ENCODE measurements around the gene MACROD1. TPM values are rescaled to one million over a fixed set of nuclear protein-coding genes. Genes with fewer than 3 reads are reported as not detected.

MACROD1 gene
- total RNA-seq, result 10 to 100 TPM; 50.7 to 59.0 TPM

- peaks cover 0 to 22% of the 10 kb centered on the region in 2 donors for H3K4me1 ChIP-seq
Observed at GRCh38 chr11:64165842-64166635, at the start of gene MACROD1. TSS of gene MACROD1 (minus strand) at chr11:64166113. CDS start at chr11:64165994, 119 bp downstream.

DNA sequence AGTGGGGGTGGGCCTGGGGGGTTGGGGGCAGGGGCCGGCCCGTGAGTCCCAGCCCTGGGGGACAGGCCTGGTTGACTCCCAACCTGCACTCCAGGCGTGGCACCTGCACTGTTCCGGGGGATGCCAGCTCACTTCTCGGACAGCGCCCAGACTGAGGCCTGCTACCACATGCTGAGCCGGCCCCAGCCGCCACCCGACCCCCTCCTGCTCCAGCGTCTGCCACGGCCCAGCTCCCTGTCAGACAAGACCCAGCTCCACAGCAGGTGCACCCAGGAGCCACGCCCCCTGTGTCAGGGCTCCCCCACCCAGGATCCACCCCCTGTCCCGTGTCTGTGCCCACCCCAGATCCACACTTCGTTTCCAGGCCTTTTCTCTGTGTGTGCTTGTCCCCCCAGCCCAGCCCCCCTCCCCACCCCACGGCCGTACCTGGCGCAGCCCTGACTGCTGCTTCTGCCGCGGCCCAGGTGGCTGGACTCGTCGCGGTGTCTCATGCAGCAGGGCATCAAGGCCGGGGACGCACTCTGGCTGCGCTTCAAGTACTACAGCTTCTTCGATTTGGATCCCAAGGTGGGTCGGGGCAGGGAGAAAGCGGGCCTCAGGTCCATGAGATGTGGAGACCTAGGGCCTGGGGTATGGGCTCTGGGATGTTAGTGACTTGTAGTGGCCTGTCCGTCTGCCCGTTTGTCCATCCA, 45.4 kb upstream of the MACROD1 start:
- no peak for DNase-seq (ENCODE audit: low spot score)
- Histone ChIP-seq H3K4me1 (peaks cover 0 to 22% of the 10 kb centered on the region in 2 donors), H3K27me3 (no peaks in the 10 kb centered on the region), H3K4me3 (no peak overlapping the region), H3K27ac (no peak overlapping the region), H3K9me3 (no peaks in the 10 kb centered on the region), H3K36me3 (peaks cover 14% of the 10 kb centered on the region)
- TF ChIP-seq, protein P1, sequence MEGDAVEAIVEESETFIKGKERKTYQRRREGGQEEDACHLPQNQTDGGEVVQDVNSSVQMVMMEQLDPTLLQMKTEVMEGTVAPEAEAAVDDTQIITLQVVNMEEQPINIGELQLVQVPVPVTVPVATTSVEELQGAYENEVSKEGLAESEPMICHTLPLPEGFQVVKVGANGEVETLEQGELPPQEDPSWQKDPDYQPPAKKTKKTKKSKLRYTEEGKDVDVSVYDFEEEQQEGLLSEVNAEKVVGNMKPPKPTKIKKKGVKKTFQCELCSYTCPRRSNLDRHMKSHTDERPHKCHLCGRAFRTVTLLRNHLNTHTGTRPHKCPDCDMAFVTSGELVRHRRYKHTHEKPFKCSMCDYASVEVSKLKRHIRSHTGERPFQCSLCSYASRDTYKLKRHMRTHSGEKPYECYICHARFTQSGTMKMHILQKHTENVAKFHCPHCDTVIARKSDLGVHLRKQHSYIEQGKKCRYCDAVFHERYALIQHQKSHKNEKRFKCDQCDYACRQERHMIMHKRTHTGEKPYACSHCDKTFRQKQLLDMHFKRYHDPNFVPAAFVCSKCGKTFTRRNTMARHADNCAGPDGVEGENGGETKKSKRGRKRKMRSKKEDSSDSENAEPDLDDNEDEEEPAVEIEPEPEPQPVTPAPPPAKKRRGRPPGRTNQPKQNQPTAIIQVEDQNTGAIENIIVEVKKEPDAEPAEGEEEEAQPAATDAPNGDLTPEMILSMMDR (IDR thresholded peaks at IDR 0.05), result no peak

More at GRCh38 chr11:64165842-64166635, at the start of gene MACROD1:
- peak within 1 kb of the TSS; percentile 71 to 82 for H3K27ac ChIP-seq
- no peaks in the 10 kb centered on the region for H3K36me3 ChIP-seq
- no peaks in the 10 kb centered on the region for H3K27me3 ChIP-seq
- DNase-seq (ENCODE audit: low spot score), result peak; percentile 89
- TF ChIP-seq, protein P1 (IDR thresholded peaks at IDR 0.05), result no peak
- peak within 1 kb of the TSS; percentile 66 to 83 for H3K4me3 ChIP-seq
- no peaks in the 10 kb centered on the region for H3K9me3 ChIP-seq

- no peaks in the 10 kb centered on the region for H3K9me3 ChIP-seq
- H3K36me3 ChIP-seq, result peaks cover 16% of the 10 kb centered on the region
- H3K4me1 ChIP-seq, result peaks cover 0 to 26% of the 10 kb centered on the region in 2 donors
- H3K27ac ChIP-seq, result no peak overlapping the region
- no peak for DNase-seq (ENCODE audit: low spot score)
- TF ChIP-seq, protein P1 (IDR thresholded peaks at IDR 0.05), result no peak
- no peaks in the 10 kb centered on the region for H3K27me3 ChIP-seq
- H3K4me3 ChIP-seq, result no peak overlapping the region
Observed at GRCh38 chr11:64210301-64211020, 44.5 kb upstream of the MACROD1 start.

GRCh38 chr11:64209563-64209843, 43.6 kb upstream of the MACROD1 start:
- Histone ChIP-seq H3K27ac (no peak overlapping the region), H3K36me3 (peaks cover 16% of the 10 kb centered on the region), H3K9me3 (no peaks in the 10 kb centered on the region), H3K4me3 (no peak overlapping the region), H3K4me1 (peaks cover 0 to 33% of the 10 kb centered on the region in 2 donors), H3K27me3 (no peaks in the 10 kb centered on the region)
- TF ChIP-seq, protein P1 (IDR thresholded peaks at IDR 0.05), result no peak
- DNase-seq (ENCODE audit: low spot score), result no peak

DNA sequence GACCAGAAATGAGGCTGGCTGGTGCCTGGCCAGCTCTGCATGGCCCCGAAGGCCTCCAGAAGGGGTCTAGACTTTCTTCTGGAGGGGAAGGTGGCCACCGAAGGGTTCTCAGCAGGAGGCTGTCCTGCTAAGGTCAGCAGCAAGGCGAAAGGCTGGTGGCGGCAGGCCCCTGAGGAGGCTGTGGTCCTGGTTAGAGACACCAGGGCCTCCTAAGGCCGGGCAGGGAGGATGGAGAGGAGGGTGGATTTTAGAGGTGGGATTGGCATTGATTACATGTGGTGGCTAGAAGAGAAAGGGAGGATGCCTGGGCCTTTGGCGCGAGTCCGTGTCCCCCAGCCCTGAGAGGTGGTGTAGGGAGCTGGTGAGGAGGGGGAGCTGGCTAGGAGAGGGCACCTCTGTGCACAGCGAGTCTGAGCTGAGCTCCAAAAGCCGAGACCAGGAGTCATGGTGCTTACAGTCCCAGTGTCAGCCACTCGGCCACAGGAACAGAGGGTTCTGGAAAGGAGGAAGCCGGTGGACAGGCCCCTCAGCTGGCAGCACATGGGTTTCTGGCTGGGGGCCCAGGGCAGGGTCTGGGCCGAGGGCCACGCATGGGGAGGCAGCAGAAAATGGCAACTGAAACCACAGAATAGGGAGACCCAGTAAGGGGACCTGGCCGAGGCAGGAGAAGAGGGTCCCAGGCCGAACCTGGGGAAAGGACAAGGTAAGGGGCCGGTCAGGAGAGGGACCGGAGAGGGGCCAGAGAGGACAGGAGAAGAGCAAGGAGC, 43.1 kb upstream of the MACROD1 start:
- Histone ChIP-seq H3K27ac (peak overlapping the region; percentile 84 to 92), H3K27me3 (no peaks in the 10 kb centered on the region), H3K9me3 (no peaks in the 10 kb centered on the region), H3K4me1 (peaks cover 0 to 38% of the 10 kb centered on the region in 2 donors), H3K36me3 (peaks cover 20% of the 10 kb centered on the region), H3K4me3 (no peak overlapping the region)
- TF ChIP-seq, protein P1 (IDR thresholded peaks at IDR 0.05), result no peak
- DNase-seq (ENCODE audit: low spot score), result no peak
